ENCODE measurements around the gene CDYL2.

GRCh38 chr16:80852261-80852872 is 48.0 kb upstream of the CDYL2 start:
- TF ChIP-seq CTCF (IDR thresholded peaks at IDR 0.05): peak in 4 of 6 experiments; percentile 12 to 40 (median 25)
- no peak for TF ChIP-seq POLR2A (IDR thresholded peaks at IDR 0.05)

Measured in Peyer's patch (tissue), 4 donors.